Ovary (tissue), 9 donors: Measurements from ENCODE around the gene CCP110. TPM values are rescaled to one million over a fixed set of nuclear protein-coding genes. Genes with fewer than 3 reads are reported as not detected.

Experiments
- DNase-seq, 5 donors: peaks; one replicate each; pipeline ENCODE4 v3.0.0-alpha.2; 2019 to 2020
- H3K27ac ChIP-seq, 2 donors: fragments of 200-600 bp; one replicate each; pipeline versions ENCODE4 v1.5.1 to v1.8.0; 2019 to 2022
- H3K27me3 ChIP-seq: fragments of 200-600 bp; one replicate; pipeline ENCODE4 v1.8.0; 2022
- H3K36me3 ChIP-seq: fragments of 200-600 bp; sonication (generic); one replicate; pipeline ENCODE4 v1.5.1; 2019
- H3K4me1 ChIP-seq: one replicate; pipeline ENCODE4 v1.8.1; 2013; ENCODE audit warnings: mild to moderate bottlenecking, moderate library complexity; ENCODE audit not compliant: insufficient read depth
- H3K4me3 ChIP-seq: fragments of 200-600 bp; sonication (generic); one replicate; pipeline ENCODE4 v1.5.1; 2017
- H3K9me3 ChIP-seq, 2 donors: fragments of 200-600 bp in 1 of 2; sonication (generic) in 1 of 2; one replicate each; pipeline versions ENCODE4 v1.5.1 to v1.8.1; 2013 to 2019; ENCODE audit warnings: mild to moderate bottlenecking in 1 of 2, moderate library complexity in 1 of 2
- CTCF ChIP-seq, 3 donors: fragments of 450-650 bp in 2 of 3; fragments of 200-600 bp in 1 of 3; IDR thresholded peaks; one replicate each; pipeline versions ENCODE4 v1.5.1 to v1.8.0; 2016 to 2022; ENCODE audit warnings: antibody characterized with exemption in 3 of 3, mild to moderate bottlenecking in 1 of 3
- EP300 ChIP-seq: sonication (generic); formaldehyde crosslinking; IDR thresholded peaks from one replicate; pipeline ENCODE4 v1.6.1; 2017; ENCODE audit warnings: antibody characterized with exemption
- POLR2A ChIP-seq: fragments of 450-650 bp; IDR thresholded peaks from one replicate; pipeline ENCODE4 v1.6.1; 2017; ENCODE audit warnings: antibody characterized with exemption, mild to moderate bottlenecking, moderate library complexity
- WGBS, 3 donors: extraction: QIAGEN DNeasy Blood & Tissue Kit in 1 of 3; methylation state at CpG; one replicate each; pipeline versions ENCODE4 v1.1.5 to v1.1.7; 2013 to 2017; 5-methylcytosine and 5-hydroxymethylcytosine counted together
- intact Hi-C, 4 donors: fragments of 100-400 bp; cut with DNase I; formaldehyde crosslinking; loops; one replicate each; pipeline versions ENCODE4 v1.11.0 to v1.15.1; 2022 to 2023
- polyA plus RNA-seq, 2 donors: library from polyadenylated mRNA; stranded (reverse); fragments of 200-250 nt in 1 of 2; fragments of 350-450 nt in 1 of 2; fragmentation: Illumina TruSeq in 1 of 2; extraction: RNeasy Lipid Tissue Mini Kit (QIAGEN cat#74804) in 1 of 2; gene quantifications; one replicate each; pipeline ENCODE4 v1.2.3, GENCODE V29; 2013 to 2014
- total RNA-seq, 7 donors: library from RNA; depleted of rRNA in 2 of 7; stranded (reverse); fragments of >200 nt in 2 of 7; fragmentation: NEBNext Ultra II Directional in 3 of 7; extraction: Animal tissue kit (Norgen Biotek cat#: 25700) in 3 of 7; gene quantifications; one replicate each; pipeline versions ENCODE4 v1.1.0 to v1.2.4, GENCODE V29; 2016 to 2023
- donor health status: DM: no; HTN: no; CAD: no; lungs with moderate emphysema.
- donor health status: DM: no; HTN: no; CAD: no.
- donor health status: Bipolar disorder and iron deficiency.
- donor health status: DM: yes; HTN: yes; CAD: no.
- donor health status: DM: no; HTN: no; CAD: no.
- donor health status: DM: yes; HTN: yes; CAD: no.

Gene CCP110
- total and polyA plus RNA-seq, 9 donors = 7.2 to 22.9 (median 19.1) TPM

- intact Hi-C loops = no loop called here
- no peaks in the 10 kb centered on the region for H3K4me1 ChIP-seq
- DNase-seq = no peak
- H3K4me3 ChIP-seq = no peak overlapping the region
- WGBS, 3 donors = 75 to 92% (median 81%) methylated on average over 2 of the region's 2 CpGs
- TF ChIP-seq CTCF (IDR thresholded peaks at IDR 0.05) (no peak), POLR2A (no peak), EP300 (no peak)
- no peaks in the 10 kb centered on the region for H3K27me3 ChIP-seq
- no peaks in the 10 kb centered on the region for H3K36me3 ChIP-seq
- H3K27ac ChIP-seq = no peak overlapping the region
- no peaks in the 10 kb centered on the region for H3K9me3 ChIP-seq
These were observed 42.4 kb upstream of the CCP110 start for GRCh38 chr16:19481296-19481695.

- intact Hi-C loops = no loop called here
- no peak for TF ChIP-seq EP300
- no peak for TF ChIP-seq CTCF (IDR thresholded peaks at IDR 0.05)
- TF ChIP-seq POLR2A = no peak
- Histone ChIP-seq H3K27me3 (no peaks in the 10 kb centered on the region), H3K27ac (no peak overlapping the region), H3K9me3 (no peaks in the 10 kb centered on the region), H3K4me3 (no peak overlapping the region), H3K4me1 (no peaks in the 10 kb centered on the region), H3K36me3 (no peaks in the 10 kb centered on the region)
- no peak for DNase-seq
- WGBS, 3 donors = 81 to 83% (median 82%) methylated on average over 5 of the region's 5 CpGs
These were observed 42.0 kb upstream of the CCP110 start for GRCh38 chr16:19481769-19482168.

GRCh38 chr16:19482291-19482690 is 41.5 kb upstream of the CCP110 start:
- Histone ChIP-seq H3K4me3 (no peak overlapping the region), H3K9me3 (no peaks in the 10 kb centered on the region), H3K4me1 (no peaks in the 10 kb centered on the region), H3K36me3 (no peaks in the 10 kb centered on the region), H3K27ac (no peak overlapping the region), H3K27me3 (no peaks in the 10 kb centered on the region)
- no peak for DNase-seq
- 90 to 96% (median 91%) methylated on average over 1 of the region's 1 CpG for WGBS, 3 donors
- intact Hi-C loops = no loop called here
- TF ChIP-seq EP300 (no peak), CTCF (IDR thresholded peaks at IDR 0.05) (no peak), POLR2A (no peak)

- no peaks in the 10 kb centered on the region for H3K4me1 ChIP-seq
- no peaks in the 10 kb centered on the region for H3K36me3 ChIP-seq
- DNase-seq = no peak
- H3K4me3 ChIP-seq = no peak overlapping the region
- intact Hi-C loops = no loop called here
- no peaks in the 10 kb centered on the region for H3K27me3 ChIP-seq
- H3K27ac ChIP-seq = no peak overlapping the region
- TF ChIP-seq EP300 (no peak), POLR2A (no peak), CTCF (IDR thresholded peaks at IDR 0.05) (no peak)
- WGBS, 3 donors = 84 to 92% (median 88%) methylated on average over 3 of the region's 3 CpGs
- no peaks in the 10 kb centered on the region for H3K9me3 ChIP-seq
These were observed 39.6 kb upstream of the CCP110 start for GRCh38 chr16:19484096-19484495.

- Histone ChIP-seq H3K27me3 (no peaks in the 10 kb centered on the region), H3K27ac (no peak overlapping the region), H3K4me3 (no peak overlapping the region), H3K36me3 (no peaks in the 10 kb centered on the region), H3K9me3 (no peaks in the 10 kb centered on the region), H3K4me1 (no peaks in the 10 kb centered on the region)
- TF ChIP-seq EP300 = no peak
- no peak for TF ChIP-seq CTCF (IDR thresholded peaks at IDR 0.05)
- TF ChIP-seq POLR2A = no peak
- WGBS, 3 donors = 80 to 86% (median 84%) methylated on average over 5 of the region's 5 CpGs
- DNase-seq = no peak
- intact Hi-C loops = no loop called here
These were observed 38.1 kb upstream of the CCP110 start for GRCh38 chr16:19485611-19486010.
